BLaER1 treated with 17β-estradiol and CSF1 and Interleukin-3, amounts not matched to agents 10 nM and 100 nM (cell line): Measurements from ENCODE around the gene LCOR.
A peak's percentile ranks its signal among the peaks of the same experiment; 100 is the strongest.

Experiments used
- H3K27ac ChIP-seq, 11 experiments: shearing (Covaris generic); formaldehyde crosslinking; 2 replicates each; pipeline ENCODE4 v1.8.1; 2022
- H3K27me3 ChIP-seq, 11 experiments: shearing (Covaris generic); formaldehyde crosslinking; 2 replicates each; pipeline ENCODE4 v1.8.1; 2022
- H3K36me3 ChIP-seq, 11 experiments: shearing (Covaris generic); formaldehyde crosslinking; 2 replicates each; pipeline ENCODE4 v1.8.1; 2022
- H3K4me1 ChIP-seq, 10 experiments: shearing (Covaris generic); formaldehyde crosslinking; 2 replicates each; pipeline ENCODE4 v1.8.1; 2022
- H3K4me2 ChIP-seq, 11 experiments: shearing (Covaris generic); formaldehyde crosslinking; 2 replicates each; pipeline ENCODE4 v1.8.1; 2022
- H3K4me3 ChIP-seq, 10 experiments: shearing (Covaris generic); formaldehyde crosslinking; 2 replicates each; pipeline ENCODE4 v1.8.1; 2022
- H3K9ac ChIP-seq, 11 experiments: shearing (Covaris generic); formaldehyde crosslinking; 2 replicates each; pipeline ENCODE4 v1.8.1; 2022
- H3K9me3 ChIP-seq, 11 experiments: shearing (Covaris generic); formaldehyde crosslinking; replicated peaks in 1 of 11; 2 replicates each; pipeline ENCODE4 v1.8.1; 2022
- H4K20me1 ChIP-seq, 11 experiments: shearing (Covaris generic); formaldehyde crosslinking; 2 replicates each; pipeline ENCODE4 v1.8.1; 2022
- Cebpa-rat ChIP-seq, 11 experiments: shearing (Covaris generic); IDR thresholded peaks; 2 replicates each; pipeline ENCODE4 v1.8.1; 2022

Gene LCOR

GRCh38 chr10:97023401-97024167 lies 191.5 kb downstream of the LCOR start:
- Histone ChIP-seq H3K9ac (peak overlapping the region in 4 of 11 experiments; percentile 15 to 27 (median 20); a peak in 3 of 22 replicates), H3K4me2 (peak overlapping the region; percentile 46 to 82 (median 70))

GRCh38 chr10:97024168-97025073 lies 192.3 kb downstream of the LCOR start:
- Histone ChIP-seq H3K9me3 (no peaks in the 10 kb centered on the region), H3K4me1 (peaks cover 24 to 40% (median 34%) of the 10 kb centered on the region in 10 experiments), H3K27ac (peak overlapping the region in 3 of 11 experiments; percentile 8 to 53 (median 42); a peak in 5 of 22 replicates), H3K4me2 (peak overlapping the region; percentile 46 to 82 (median 70)), H3K9ac (peak overlapping the region in 4 of 11 experiments; percentile 15 to 27 (median 20); a peak in 4 of 22 replicates), H3K27me3 (no peaks in the 10 kb centered on the region), H3K4me3 (no peak overlapping the region), H3K36me3 (no peaks in the 10 kb centered on the region), H4K20me1 (no peaks in the 10 kb centered on the region)
- no peak for TF ChIP-seq Cebpa-rat (IDR thresholded peaks at IDR 0.05)

More at GRCh38 chr10:97023401-97024167, 191.5 kb downstream of the LCOR start:
- TF ChIP-seq Cebpa-rat (IDR thresholded peaks at IDR 0.05), result no peak
- H4K20me1 ChIP-seq, result no peaks in the 10 kb centered on the region
- no peak overlapping the region for H3K4me3 ChIP-seq
- no peaks in the 10 kb centered on the region for H3K9me3 ChIP-seq
- H3K4me1 ChIP-seq, result peaks cover 24 to 41% (median 37%) of the 10 kb centered on the region in 10 experiments
- H3K36me3 ChIP-seq, result no peaks in the 10 kb centered on the region
- no peaks in the 10 kb centered on the region for H3K27me3 ChIP-seq
- H3K27ac ChIP-seq, result peak overlapping the region in 3 of 11 experiments; percentile 17 to 53 (median 42); a peak in 6 of 22 replicates

- no peak for TF ChIP-seq Cebpa-rat (IDR thresholded peaks at IDR 0.05)
- Histone ChIP-seq H3K27ac (no peak overlapping the region), H3K4me1 (peaks cover 24 to 34% (median 29%) of the 10 kb centered on the region in 10 experiments), H3K36me3 (no peaks in the 10 kb centered on the region), H3K9me3 (no peaks in the 10 kb centered on the region), H3K4me3 (no peak overlapping the region), H3K4me2 (no peak overlapping the region), H4K20me1 (no peaks in the 10 kb centered on the region), H3K9ac (no peak overlapping the region), H3K27me3 (no peaks in the 10 kb centered on the region)
These were observed 193.6 kb downstream of the LCOR start for GRCh38 chr10:97025613-97026242.

GRCh38 chr10:97028126-97028831 lies 196.2 kb downstream of the LCOR start:
- Histone ChIP-seq H3K9ac (no peak overlapping the region), H4K20me1 (no peaks in the 10 kb centered on the region), H3K27me3 (no peaks in the 10 kb centered on the region), H3K4me3 (no peak overlapping the region), H3K9me3 (no peaks in the 10 kb centered on the region), H3K27ac (no peak overlapping the region), H3K36me3 (no peaks in the 10 kb centered on the region), H3K4me2 (no peak overlapping the region), H3K4me1 (peaks cover 11 to 16% (median 15%) of the 10 kb centered on the region in 10 experiments)
- TF ChIP-seq Cebpa-rat (IDR thresholded peaks at IDR 0.05), result no peak

GRCh38 chr10:97028832-97029178 lies 196.7 kb downstream of the LCOR start:
- H3K27ac ChIP-seq, result no peak overlapping the region
- no peak for TF ChIP-seq Cebpa-rat (IDR thresholded peaks at IDR 0.05)
- no peak overlapping the region for H3K4me2 ChIP-seq
- H3K27me3 ChIP-seq, result no peaks in the 10 kb centered on the region
- no peak overlapping the region for H3K9ac ChIP-seq
- no peaks in the 10 kb centered on the region for H3K9me3 ChIP-seq
- no peaks in the 10 kb centered on the region for H4K20me1 ChIP-seq
- no peaks in the 10 kb centered on the region for H3K36me3 ChIP-seq
- no peak overlapping the region for H3K4me3 ChIP-seq
- peaks cover 6 to 11% (median 10%) of the 10 kb centered on the region in 10 experiments for H3K4me1 ChIP-seq

- no peak overlapping the region for H3K27ac ChIP-seq
- H3K9me3 ChIP-seq, result no peaks in the 10 kb centered on the region
- peaks cover 2 to 7% (median 5%) of the 10 kb centered on the region in 10 experiments for H3K4me1 ChIP-seq
- H4K20me1 ChIP-seq, result no peaks in the 10 kb centered on the region
- no peak overlapping the region for H3K4me2 ChIP-seq
- H3K9ac ChIP-seq, result no peak overlapping the region
- no peak overlapping the region for H3K4me3 ChIP-seq
- H3K36me3 ChIP-seq, result no peaks in the 10 kb centered on the region
- TF ChIP-seq Cebpa-rat (IDR thresholded peaks at IDR 0.05), result no peak
- no peaks in the 10 kb centered on the region for H3K27me3 ChIP-seq
These were observed 197.2 kb downstream of the LCOR start for GRCh38 chr10:97029271-97029670.

GRCh38 chr10:97030894-97031293 lies 198.8 kb downstream of the LCOR start:
- 0 out of 22 replicates have a peak overlapping the region, but pooled peaks of 1 of the 11 experiments have one; percentile 2 for H3K9ac ChIP-seq
- H3K4me2 ChIP-seq, result no peak overlapping the region
- no peaks in the 10 kb centered on the region for H3K9me3 ChIP-seq
- H3K27ac ChIP-seq, result no peak overlapping the region
- no peaks in the 10 kb centered on the region for H3K27me3 ChIP-seq
- 0 out of 22 replicates have a peak, but pooled peaks cover 0 to 7% (median 0%) of the 10 kb centered on the region in 11 experiments for H4K20me1 ChIP-seq
- TF ChIP-seq Cebpa-rat (IDR thresholded peaks at IDR 0.05), result no peak
- H3K36me3 ChIP-seq, result no peaks in the 10 kb centered on the region
- H3K4me3 ChIP-seq, result no peak overlapping the region
- peaks cover 0 to 9% (median 0%) of the 10 kb centered on the region in 10 experiments; a peak in 1 of 20 replicates for H3K4me1 ChIP-seq

- no peak for TF ChIP-seq Cebpa-rat (IDR thresholded peaks at IDR 0.05)
- no peaks in the 10 kb centered on the region for H3K27me3 ChIP-seq
- H3K4me1 ChIP-seq, result peaks cover 0 to 9% (median 0%) of the 10 kb centered on the region in 10 experiments; a peak in 1 of 20 replicates
- H4K20me1 ChIP-seq, result 0 out of 22 replicates have a peak, but pooled peaks cover 0 to 7% (median 0%) of the 10 kb centered on the region in 11 experiments
- no peak overlapping the region for H3K4me3 ChIP-seq
- no peak overlapping the region for H3K4me2 ChIP-seq
- H3K27ac ChIP-seq, result no peak overlapping the region
- no peak overlapping the region for H3K9ac ChIP-seq
- no peaks in the 10 kb centered on the region for H3K36me3 ChIP-seq
- H3K9me3 ChIP-seq, result no peaks in the 10 kb centered on the region
These were observed 199.4 kb downstream of the LCOR start for GRCh38 chr10:97031459-97031858.
